SHP77 (cell line): Measurements from ENCODE around the gene TLNRD1.
"Not testable (repeated sequence)": the region's sequence is repeated elsewhere in the genome, so short reads cannot be mapped to it uniquely, and the experiment has no call there.

Source experiments
- DNase-seq, 2 experiments: peaks; one replicate each; lab custom pipeline; 2025; lab: John Stamatoyannopoulos, UW

The TLNRD1 gene

GRCh38 chr15:81000624-81001151 is at the start of gene TLNRD1:
Gene TLNRD1, plus strand, starts transcription at chr15:81000923. Its CDS starts 1,349 bp downstream, at chr15:81002272.
- peak; percentile 74 to 92 for DNase-seq

DNA sequence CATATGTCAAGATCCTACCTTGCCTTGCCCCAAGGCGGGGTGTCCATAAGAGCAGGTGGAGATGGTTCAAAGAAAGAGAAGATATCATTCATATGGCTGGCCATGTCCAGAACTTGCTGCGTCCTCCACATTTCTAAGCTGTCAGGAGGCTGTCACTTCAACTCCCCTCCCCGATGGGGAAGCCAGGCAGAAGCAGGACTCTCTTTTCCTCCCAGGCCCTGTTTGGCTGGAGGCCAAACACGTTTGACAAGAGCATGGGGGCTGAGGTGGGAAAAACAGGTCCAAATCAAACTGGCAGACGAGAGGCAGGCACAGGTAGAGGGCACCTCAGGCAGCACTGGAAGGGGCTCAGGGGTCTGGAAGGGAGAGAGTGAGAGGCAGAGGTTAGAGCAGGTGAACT is 48.8 kb upstream of the TLNRD1 start:
- DNase-seq: no peak

GRCh38 chr15:80953001-80953952 is 47.4 kb upstream of the TLNRD1 start:
- DNase-seq: no peak

GRCh38 chr15:80953953-80954778 is 46.6 kb upstream of the TLNRD1 start:
- DNase-seq: no peak

GRCh38 chr15:80955571-80956452 is 44.9 kb upstream of the TLNRD1 start:
- not testable (repeated sequence) for DNase-seq

DNA sequence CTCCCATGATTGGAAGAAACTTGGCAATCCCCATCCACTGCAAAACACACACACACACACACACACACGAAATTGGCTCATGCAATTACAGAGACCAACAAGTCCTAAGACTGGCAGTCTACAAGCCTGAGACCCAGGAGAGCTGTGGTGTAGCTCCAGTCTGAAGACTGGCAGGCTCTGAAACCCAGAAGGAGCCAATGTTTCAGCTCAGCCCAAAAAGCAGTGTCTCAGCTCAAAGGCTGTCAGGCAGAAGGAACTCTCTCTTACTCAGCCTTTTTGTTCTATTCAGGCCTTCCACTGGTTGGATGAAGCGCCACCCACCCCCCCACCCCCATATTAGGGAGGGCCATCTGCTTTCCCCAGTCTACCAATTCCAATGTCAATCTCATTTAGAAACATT is 43.2 kb upstream of the TLNRD1 start:
- DNase-seq: no peak

DNA sequence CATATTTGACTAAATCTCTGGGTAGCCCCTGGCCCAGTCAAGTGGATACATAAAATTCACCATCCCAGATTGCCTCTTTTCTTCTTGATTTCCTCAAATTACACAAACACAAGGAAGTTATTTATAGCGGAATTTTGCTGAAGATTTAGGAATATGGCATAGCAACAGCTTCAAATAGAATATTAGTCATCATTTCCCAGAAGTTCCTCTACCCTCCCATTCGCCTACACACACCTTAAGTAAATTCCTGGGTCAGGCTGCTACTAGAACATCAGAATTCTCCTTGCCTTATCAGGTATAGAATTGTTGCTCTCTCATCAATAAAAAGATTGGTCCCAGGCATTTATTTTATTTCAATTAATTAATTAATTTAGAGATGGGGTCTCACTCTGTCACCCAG is 42.7 kb upstream of the TLNRD1 start:
- DNase-seq: no peak

GRCh38 chr15:80958818-80959495 is 41.8 kb upstream of the TLNRD1 start:
- no peak for DNase-seq

GRCh38 chr15:80965454-80965853 is 35.3 kb upstream of the TLNRD1 start:
- DNase-seq: not testable (repeated sequence)

DNA sequence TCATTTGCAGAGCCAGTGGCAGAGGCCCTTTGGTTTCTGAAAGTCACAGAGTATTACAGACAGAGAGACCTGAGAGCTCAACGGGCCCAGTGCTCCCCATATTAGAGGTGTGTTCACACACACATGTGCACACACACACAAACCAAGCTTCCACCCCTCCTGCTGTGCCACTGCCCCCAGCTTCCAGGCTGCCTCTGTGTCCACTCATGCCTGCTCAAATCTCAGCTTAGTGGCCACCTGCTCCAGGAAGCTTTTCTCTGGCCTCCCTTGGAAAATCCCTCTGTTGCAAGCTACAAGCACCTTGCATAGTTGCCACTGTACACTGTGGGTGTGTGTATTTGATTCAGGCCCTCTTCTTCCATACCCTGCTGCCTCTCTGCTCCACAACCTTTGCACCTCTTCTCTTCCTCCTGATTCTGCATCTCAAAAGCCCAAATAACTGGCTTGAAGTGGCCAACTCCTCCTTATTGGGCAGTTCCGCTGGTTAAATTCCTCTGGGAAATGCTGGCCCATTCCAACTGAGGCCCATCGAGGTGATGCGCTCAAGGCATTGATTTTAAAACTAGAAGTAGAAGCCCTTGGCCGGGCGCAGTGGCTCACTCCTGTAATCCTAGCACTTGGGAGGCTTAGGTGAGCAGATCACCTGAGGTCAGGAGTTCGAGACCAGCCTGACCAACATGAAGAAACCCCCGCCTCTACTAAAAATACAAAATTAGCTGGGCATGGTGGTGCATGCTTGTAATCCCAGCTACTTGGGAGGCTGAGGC is 34.1 kb upstream of the TLNRD1 start:
- no peak for DNase-seq

DNA sequence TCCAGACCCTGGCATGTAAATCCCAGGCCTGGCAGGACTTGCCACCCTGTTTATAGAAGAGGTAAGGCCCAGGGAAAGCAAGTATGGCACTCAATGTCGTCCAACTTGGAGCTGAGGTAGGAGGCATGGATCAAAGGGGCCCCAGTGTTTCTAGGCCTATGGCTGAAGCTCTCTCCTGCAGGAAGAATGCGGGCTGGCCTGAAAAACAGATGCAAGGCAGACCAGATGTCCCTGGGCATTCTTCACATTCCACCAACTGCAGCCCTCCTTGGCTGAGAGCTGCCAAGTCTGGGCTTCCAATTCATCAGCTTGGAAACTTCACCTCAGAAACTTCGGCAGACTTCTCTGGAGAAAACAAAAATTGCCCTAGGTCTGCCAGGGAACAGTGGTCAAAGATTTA is 33.3 kb upstream of the TLNRD1 start:
- DNase-seq: no peak

- DNase-seq: no peak
Measured at GRCh38 chr15:80967991-80968510, 32.7 kb upstream of the TLNRD1 start.

DNA sequence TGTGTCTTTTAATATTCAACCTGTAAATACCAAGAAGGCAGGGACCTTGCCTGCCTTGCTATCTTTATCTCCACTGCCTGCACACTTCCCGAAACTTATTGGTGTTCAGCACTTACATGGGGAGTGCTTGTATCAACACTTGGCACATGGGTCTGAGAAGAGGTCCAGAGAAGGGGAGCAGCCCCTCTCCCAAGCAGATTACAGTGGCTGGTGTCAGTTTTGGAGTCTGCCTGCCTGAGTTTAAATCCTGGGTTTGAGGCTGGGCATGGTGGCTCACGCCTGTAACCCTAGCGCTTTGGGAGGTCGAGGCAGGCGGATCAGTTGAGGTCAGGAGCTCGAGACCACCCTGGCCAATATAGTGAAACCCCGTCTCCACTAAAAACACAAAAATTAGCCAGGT is 31.4 kb upstream of the TLNRD1 start:
- DNase-seq: no peak

- peak; percentile 18 to 35 for DNase-seq
Measured at GRCh38 chr15:80970018-80970657, 30.6 kb upstream of the TLNRD1 start.

- DNase-seq: no peak
Measured at GRCh38 chr15:80970658-80971057, 30.1 kb upstream of the TLNRD1 start.

- no peak for DNase-seq
Measured at GRCh38 chr15:80971143-80971542, 29.6 kb upstream of the TLNRD1 start.

DNA sequence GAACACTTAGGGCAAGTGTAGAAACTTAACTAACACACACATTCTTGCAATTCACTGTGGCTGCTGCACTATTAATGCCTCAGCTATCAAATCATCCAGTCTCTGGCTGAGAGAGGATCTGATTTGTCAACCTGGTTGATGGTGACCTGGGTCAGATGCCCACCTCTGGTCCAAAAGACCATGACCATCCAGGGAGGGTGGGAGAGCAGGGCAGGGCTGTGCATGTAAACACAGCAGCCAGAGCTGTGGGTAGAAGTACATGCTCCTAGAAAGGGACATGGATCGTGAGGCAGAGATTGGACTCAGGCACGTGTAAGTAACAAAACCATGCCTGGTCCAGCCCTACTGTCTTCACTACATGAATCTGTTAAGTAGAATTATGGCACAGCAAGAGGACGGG is 28.4 kb upstream of the TLNRD1 start:
- no peak for DNase-seq

DNA sequence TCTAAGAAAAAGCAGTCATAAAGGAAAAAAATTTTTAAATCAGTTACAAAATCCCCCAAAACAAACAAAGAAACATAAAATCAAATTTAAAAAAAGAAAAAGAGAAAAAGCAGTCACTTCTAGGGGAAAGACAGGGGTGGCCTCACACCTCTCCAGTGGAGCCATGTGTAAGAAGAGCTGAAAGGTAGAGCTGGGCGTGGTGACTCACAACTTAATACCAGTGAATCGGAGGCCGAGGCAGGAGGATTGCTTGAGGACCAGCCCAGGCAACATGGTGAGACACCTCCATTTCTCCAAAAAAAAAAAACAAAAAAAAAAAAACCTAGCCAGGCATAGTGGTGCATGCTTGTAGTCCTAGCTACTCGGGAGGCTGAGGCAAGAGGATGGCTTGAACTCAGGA is 25.8 kb upstream of the TLNRD1 start:
- no peak for DNase-seq

DNA sequence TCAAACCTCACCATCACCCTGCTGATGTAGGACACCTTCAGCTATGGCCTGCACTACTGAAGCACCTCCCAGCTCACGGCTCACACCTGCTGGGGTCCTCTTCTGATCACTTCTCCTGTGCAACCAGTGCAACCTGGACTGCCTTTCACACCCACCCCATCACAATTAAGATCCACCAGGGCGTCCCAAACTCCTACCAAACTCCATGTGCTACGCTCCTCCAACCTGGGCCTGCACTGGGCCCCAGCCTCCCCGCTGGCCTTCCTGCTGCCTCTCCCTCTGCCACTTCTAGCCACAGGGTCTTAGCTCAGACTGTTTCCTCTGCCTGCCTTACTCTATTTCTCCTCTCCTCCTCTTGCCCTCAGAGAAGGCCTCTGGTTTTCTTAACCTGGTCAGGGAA is 23.9 kb upstream of the TLNRD1 start:
- DNase-seq: no peak
